Neural cell (in vitro differentiated cells): ENCODE measurements around the gene ZRANB3. TPM values are rescaled to one million over a fixed set of nuclear protein-coding genes. Genes with fewer than 3 reads are reported as not detected.

Experiments
- H2AFZ ChIP-seq: fragments of 200-600, 300-800 bp; sonication (generic), shearing (Covaris generic); 2 replicates; pipeline ENCODE4 v1.6.0; 2014; ENCODE audit warnings: low read depth, mild to moderate bottlenecking, antibody characterized with exemption, low read length, moderate library complexity
- H3F3A ChIP-seq: fragments of 200-600 bp; shearing (Covaris generic); 2 replicates; pipeline ENCODE4 v1.6.1; 2016; ENCODE audit warnings: mild to moderate bottlenecking, moderate library complexity, mixed read lengths, antibody characterized with exemption, low read length; ENCODE audit not compliant: insufficient read depth, poor library complexity, severe bottlenecking
- H3K27ac ChIP-seq: fragments of 200-600, 300-800 bp; sonication (generic), shearing (Covaris generic); 2 replicates; pipeline ENCODE4 v1.5.1; 2014; ENCODE audit warnings: mild to moderate bottlenecking, low read length, moderate library complexity
- H3K27me3 ChIP-seq: fragments of 300-800, 200-600 bp; sonication (generic), shearing (Covaris generic); 2 replicates; pipeline ENCODE4 v1.6.0; 2014; ENCODE audit warnings: mild to moderate bottlenecking, low read depth, low read length, moderate library complexity; ENCODE audit not compliant: insufficient read depth
- H3K36me3 ChIP-seq: fragments of 300-800, 200-600 bp; sonication (generic), shearing (Covaris generic); 2 replicates; pipeline ENCODE4 v1.5.1; 2014; ENCODE audit warnings: mild to moderate bottlenecking, antibody characterized with exemption, low read length, moderate library complexity; ENCODE audit not compliant: insufficient read depth
- H3K4me2 ChIP-seq: fragments of 300-800, 200-600 bp; sonication (generic), shearing (Covaris generic); 2 replicates; pipeline ENCODE4 v1.6.0; 2014; ENCODE audit warnings: mild to moderate bottlenecking, low read length
- H3K4me3 ChIP-seq: fragments of 300-800, 200-600 bp; sonication (generic), shearing (Covaris generic); 2 replicates; pipeline ENCODE4 v1.5.1; 2014; ENCODE audit warnings: mild to moderate bottlenecking, low read length, moderate library complexity
- H3K79me2 ChIP-seq: fragments of 200-600 bp; shearing (Covaris generic); replicated peaks from 2 replicates; pipeline ENCODE4 v1.6.0; 2014; ENCODE audit warnings: mild to moderate bottlenecking, low read length, moderate library complexity; ENCODE audit not compliant: insufficient read depth
- H3K9ac ChIP-seq: fragments of 300-800, 200-600 bp; sonication (generic), shearing (Covaris generic); 2 replicates; pipeline ENCODE4 v1.6.1; 2016; ENCODE audit warnings: mild to moderate bottlenecking, low read length, mixed read lengths
- H3K9me2 ChIP-seq: fragments of 200-600 bp; shearing (Covaris generic); 2 replicates; pipeline ENCODE4 v1.6.1; 2016; ENCODE audit warnings: mild to moderate bottlenecking, low read length, mixed read lengths; ENCODE audit not compliant: insufficient read depth
- H3K9me3 ChIP-seq: fragments of 200-600, 300-800 bp; sonication (generic), shearing (Covaris generic); 2 replicates; pipeline ENCODE4 v1.6.1; 2016; ENCODE audit warnings: mild to moderate bottlenecking, mixed run types, low read length, moderate library complexity, mixed read lengths
- H4K20me1 ChIP-seq: fragments of 200-600 bp; shearing (Covaris generic); 2 replicates; pipeline ENCODE4 v1.6.1; 2016; ENCODE audit warnings: mild to moderate bottlenecking, mixed run types; ENCODE audit not compliant: insufficient read depth
- EP300 ChIP-seq: fragments of 450-650 bp; conservative IDR thresholded peaks from 2 replicates; pipeline ENCODE4 v1.6.1; 2014; ENCODE audit warnings: antibody characterized with exemption, mild to moderate bottlenecking, moderate library complexity; ENCODE audit not compliant: poor library complexity, severe bottlenecking
- EZH2 ChIP-seq: fragments of 200-600, 300-800 bp; shearing (Covaris generic), sonication (generic); IDR thresholded peaks from 2 replicates; pipeline ENCODE4 v1.6.1; 2014; ENCODE audit warnings: antibody characterized with exemption, low read length, borderline replicate concordance, mild to moderate bottlenecking; ENCODE audit not compliant: insufficient read depth, poor library complexity, severe bottlenecking
- MXI1 ChIP-seq: fragments of 450-650 bp; conservative IDR thresholded peaks from 2 replicates; pipeline ENCODE4 v1.6.1; 2014; ENCODE audit warnings: antibody characterized with exemption, mild to moderate bottlenecking; ENCODE audit not compliant: poor library complexity, severe bottlenecking
- POLR2AphosphoS5 ChIP-seq: IDR thresholded peaks from 2 replicates; pipeline ENCODE4 v1.6.1; 2012
- RAD21 ChIP-seq: fragments of 450-650 bp; conservative IDR thresholded peaks from 2 replicates; pipeline ENCODE4 v1.6.1; 2014; ENCODE audit warnings: antibody characterized with exemption, mild to moderate bottlenecking, moderate library complexity
- SMC3 ChIP-seq: fragments of 450-650 bp; conservative IDR thresholded peaks from 2 replicates; pipeline ENCODE4 v1.6.1; 2014; ENCODE audit warnings: antibody characterized with exemption, mild to moderate bottlenecking, moderate library complexity; ENCODE audit not compliant: poor library complexity
- TAF1 ChIP-seq: IDR thresholded peaks from 2 replicates; pipeline ENCODE4 v1.6.1; 2012; ENCODE audit warnings: low read depth
- polyA plus RNA-seq: library from polyadenylated mRNA; depleted of rRNA; stranded (reverse); fragments of >200 nt; gene quantifications from 2 replicates; pipeline ENCODE4 v1.2.3, GENCODE V29; 2014
- TF ChIP-seq, protein P1 (sequence below): IDR thresholded peaks from 2 replicates; pipeline ENCODE4 v1.6.1; 2012; ENCODE audit warnings: borderline replicate concordance
- TF ChIP-seq, protein P2 (sequence below): fragments of 450-650 bp; IDR thresholded peaks from 2 replicates; pipeline ENCODE4 v1.5.1; 2014; ENCODE audit warnings: antibody characterized with exemption, mild to moderate bottlenecking, moderate library complexity; ENCODE audit not compliant: poor library complexity, severe bottlenecking

ZRANB3 gene
- polyA plus RNA-seq, 1 donor from 2014 or later, result 3.5 TPM

DNA sequence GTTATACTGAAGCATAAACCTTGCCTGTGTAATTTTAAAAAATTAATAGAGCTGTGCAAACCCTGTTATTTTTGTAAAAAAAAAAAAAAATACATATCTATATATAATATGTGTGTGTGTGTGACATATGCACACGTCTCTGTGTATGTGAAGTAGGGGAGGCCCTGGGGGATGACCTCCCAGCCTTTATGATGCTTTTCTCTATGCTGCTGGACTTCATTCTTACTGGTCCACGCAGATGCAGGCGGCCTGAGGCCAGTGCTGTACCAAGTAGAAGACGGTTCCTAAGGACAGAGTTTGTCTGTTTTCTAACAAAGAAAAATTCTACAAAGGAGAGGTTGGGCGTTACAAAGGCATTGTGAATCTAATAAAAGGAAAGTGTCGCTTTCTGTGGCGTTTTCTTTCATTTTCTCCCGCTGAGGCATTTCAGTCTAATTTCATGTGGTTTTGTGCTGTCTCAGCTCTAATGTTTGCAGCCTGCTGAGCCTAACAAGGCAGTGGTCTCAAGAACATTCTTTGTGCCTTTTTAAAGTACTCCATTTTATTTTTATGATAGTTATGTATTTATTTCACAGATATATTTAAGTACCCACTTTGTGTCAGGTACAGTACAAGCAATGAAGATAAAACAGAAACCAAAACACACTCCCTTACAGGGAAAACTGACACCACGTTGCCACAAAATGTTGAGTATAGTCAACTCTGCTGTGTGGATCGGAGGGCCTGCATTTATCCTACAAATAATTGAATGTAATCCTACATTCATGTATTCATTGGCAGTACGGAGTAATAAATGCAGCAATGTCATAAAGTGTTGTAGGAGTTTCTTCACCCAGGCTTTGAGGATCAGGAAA, 360.9 kb downstream of the ZRANB3 start:
- TF ChIP-seq TAF1 (no peak), RAD21 (peak; percentile 10), POLR2AphosphoS5 (peak; percentile 94), SMC3 (no peak), EP300 (peak; percentile 58), EZH2 (no peak), MXI1 (no peak)
- TF ChIP-seq, protein P1, sequence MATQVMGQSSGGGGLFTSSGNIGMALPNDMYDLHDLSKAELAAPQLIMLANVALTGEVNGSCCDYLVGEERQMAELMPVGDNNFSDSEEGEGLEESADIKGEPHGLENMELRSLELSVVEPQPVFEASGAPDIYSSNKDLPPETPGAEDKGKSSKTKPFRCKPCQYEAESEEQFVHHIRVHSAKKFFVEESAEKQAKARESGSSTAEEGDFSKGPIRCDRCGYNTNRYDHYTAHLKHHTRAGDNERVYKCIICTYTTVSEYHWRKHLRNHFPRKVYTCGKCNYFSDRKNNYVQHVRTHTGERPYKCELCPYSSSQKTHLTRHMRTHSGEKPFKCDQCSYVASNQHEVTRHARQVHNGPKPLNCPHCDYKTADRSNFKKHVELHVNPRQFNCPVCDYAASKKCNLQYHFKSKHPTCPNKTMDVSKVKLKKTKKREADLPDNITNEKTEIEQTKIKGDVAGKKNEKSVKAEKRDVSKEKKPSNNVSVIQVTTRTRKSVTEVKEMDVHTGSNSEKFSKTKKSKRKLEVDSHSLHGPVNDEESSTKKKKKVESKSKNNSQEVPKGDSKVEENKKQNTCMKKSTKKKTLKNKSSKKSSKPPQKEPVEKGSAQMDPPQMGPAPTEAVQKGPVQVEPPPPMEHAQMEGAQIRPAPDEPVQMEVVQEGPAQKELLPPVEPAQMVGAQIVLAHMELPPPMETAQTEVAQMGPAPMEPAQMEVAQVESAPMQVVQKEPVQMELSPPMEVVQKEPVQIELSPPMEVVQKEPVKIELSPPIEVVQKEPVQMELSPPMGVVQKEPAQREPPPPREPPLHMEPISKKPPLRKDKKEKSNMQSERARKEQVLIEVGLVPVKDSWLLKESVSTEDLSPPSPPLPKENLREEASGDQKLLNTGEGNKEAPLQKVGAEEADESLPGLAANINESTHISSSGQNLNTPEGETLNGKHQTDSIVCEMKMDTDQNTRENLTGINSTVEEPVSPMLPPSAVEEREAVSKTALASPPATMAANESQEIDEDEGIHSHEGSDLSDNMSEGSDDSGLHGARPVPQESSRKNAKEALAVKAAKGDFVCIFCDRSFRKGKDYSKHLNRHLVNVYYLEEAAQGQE, result no peak
- TF ChIP-seq, protein P2, sequence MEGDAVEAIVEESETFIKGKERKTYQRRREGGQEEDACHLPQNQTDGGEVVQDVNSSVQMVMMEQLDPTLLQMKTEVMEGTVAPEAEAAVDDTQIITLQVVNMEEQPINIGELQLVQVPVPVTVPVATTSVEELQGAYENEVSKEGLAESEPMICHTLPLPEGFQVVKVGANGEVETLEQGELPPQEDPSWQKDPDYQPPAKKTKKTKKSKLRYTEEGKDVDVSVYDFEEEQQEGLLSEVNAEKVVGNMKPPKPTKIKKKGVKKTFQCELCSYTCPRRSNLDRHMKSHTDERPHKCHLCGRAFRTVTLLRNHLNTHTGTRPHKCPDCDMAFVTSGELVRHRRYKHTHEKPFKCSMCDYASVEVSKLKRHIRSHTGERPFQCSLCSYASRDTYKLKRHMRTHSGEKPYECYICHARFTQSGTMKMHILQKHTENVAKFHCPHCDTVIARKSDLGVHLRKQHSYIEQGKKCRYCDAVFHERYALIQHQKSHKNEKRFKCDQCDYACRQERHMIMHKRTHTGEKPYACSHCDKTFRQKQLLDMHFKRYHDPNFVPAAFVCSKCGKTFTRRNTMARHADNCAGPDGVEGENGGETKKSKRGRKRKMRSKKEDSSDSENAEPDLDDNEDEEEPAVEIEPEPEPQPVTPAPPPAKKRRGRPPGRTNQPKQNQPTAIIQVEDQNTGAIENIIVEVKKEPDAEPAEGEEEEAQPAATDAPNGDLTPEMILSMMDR, result no peak
- H3K27ac ChIP-seq, result peak overlapping the region; percentile 46
- peaks cover 10% of the 10 kb centered on the region for H3K36me3 ChIP-seq

DNA sequence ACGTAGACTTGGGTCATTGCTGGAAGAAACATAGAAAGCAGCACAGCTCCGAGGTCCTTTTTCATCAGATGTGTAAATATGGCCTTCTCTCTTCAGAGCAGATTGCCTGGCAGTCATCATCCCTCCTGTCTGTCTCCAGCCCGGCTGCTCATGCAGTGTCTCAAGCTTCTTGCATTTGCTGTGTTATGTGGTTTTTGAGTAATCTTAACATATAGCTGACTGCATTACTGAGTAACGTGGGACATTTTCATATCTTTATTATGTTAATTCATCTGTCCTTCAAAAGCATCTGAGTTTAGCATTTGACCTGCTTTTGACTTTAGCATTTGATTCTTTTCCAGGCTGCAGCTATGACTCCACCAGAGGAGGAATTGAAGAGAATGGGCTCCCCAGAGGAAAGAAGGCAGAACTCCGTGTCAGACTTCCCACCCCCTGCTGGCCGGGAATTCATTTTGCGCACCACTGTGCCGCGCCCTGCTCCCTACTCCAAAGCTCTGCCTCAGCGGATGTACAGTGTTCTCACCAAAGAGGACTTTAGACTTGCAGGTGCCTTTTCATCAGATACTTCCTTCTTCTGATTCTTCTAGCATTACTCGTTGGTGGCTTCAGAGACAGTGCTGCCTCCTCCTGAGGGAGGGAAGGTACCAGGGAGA, 362.7 kb downstream of the ZRANB3 start:
- Histone ChIP-seq H2AFZ (no peak overlapping the region), H3K27me3 (no peaks in the 10 kb centered on the region), H3K9ac (no peak overlapping the region), H3K27ac (peak overlapping the region; percentile 32), H3F3A (peaks cover 3% of the 10 kb centered on the region), H4K20me1 (no peaks in the 10 kb centered on the region), H3K4me2 (no peak overlapping the region), H3K9me2 (no peaks in the 10 kb centered on the region), H3K79me2 (no peaks in the 10 kb centered on the region), H3K9me3 (no peaks in the 10 kb centered on the region), H3K4me3 (no peak overlapping the region), H3K36me3 (peaks cover 10% of the 10 kb centered on the region)
- TF ChIP-seq TAF1, result no peak
- TF ChIP-seq, protein P1, result peak; percentile 75

More for the DNA sequence above, 360.9 kb downstream of the ZRANB3 start:
- Histone ChIP-seq H2AFZ (no peak overlapping the region), H4K20me1 (no peaks in the 10 kb centered on the region), H3K9me2 (no peaks in the 10 kb centered on the region), H3F3A (peaks cover 3% of the 10 kb centered on the region), H3K9ac (no peak overlapping the region), H3K79me2 (no peaks in the 10 kb centered on the region), H3K9me3 (no peaks in the 10 kb centered on the region), H3K4me3 (no peak overlapping the region), H3K4me2 (no peak overlapping the region), H3K27me3 (no peaks in the 10 kb centered on the region)
